Adrenal gland (tissue), 12 donors: ENCODE data around the gene ULBP3. TPM values are rescaled to one million over a fixed set of nuclear protein-coding genes. Genes with fewer than 3 reads are reported as not detected.
A peak's percentile ranks its signal among the peaks of the same experiment; 100 is the strongest.

Source experiments
- DNase-seq, 7 donors: peaks; one replicate each; pipeline ENCODE4 v3.0.0-alpha.2; 2019 to 2020
- H3K27ac ChIP-seq, 5 donors: fragments of 200-600 bp; sonication (generic) in 4 of 5; 1 replicate in 3 of 5; 2 replicates in 2 of 5; pipeline versions ENCODE4 v1.5.1 to v1.8.0; 2016 to 2020; ENCODE audit warnings: mild to moderate bottlenecking in 1 of 5
- H3K27me3 ChIP-seq: fragments of 200-600 bp; 2 replicates; pipeline ENCODE4 v1.8.0; 2021
- H3K36me3 ChIP-seq, 2 donors: fragments of 200-600 bp; replicated peaks in 1 of 2; 1 replicate in 1 of 2; 2 replicates in 1 of 2; pipeline versions ENCODE4 v1.5.1 to v1.8.0; 2018 to 2022
- H3K4me1 ChIP-seq, 2 donors: fragments of 200-600 bp; replicated peaks in 1 of 2; 1 replicate in 1 of 2; 2 replicates in 1 of 2; pipeline versions ENCODE4 v1.5.1 to v1.8.0; 2018 to 2021
- H3K4me3 ChIP-seq, 4 donors: fragments of 200-600 bp; sonication (generic) in 3 of 4; one replicate each; pipeline ENCODE4 v1.5.1; 2016 to 2018
- H3K9me3 ChIP-seq, 3 donors: fragments of 200-600 bp; sonication (generic) in 1 of 3; replicated peaks in 1 of 3; 1 replicate in 2 of 3; 2 replicates in 1 of 3; pipeline versions ENCODE4 v1.5.1 to v1.8.0; 2016 to 2021
- POLR2A ChIP-seq, 2 donors: fragments of 450-650 bp; IDR thresholded peaks; one replicate each; pipeline ENCODE4 v1.6.1; 2017; ENCODE audit warnings: antibody characterized with exemption in 2 of 2, mild to moderate bottlenecking in 2 of 2, moderate library complexity in 1 of 2
- WGBS, 4 donors: extraction: QIAGEN DNeasy Blood & Tissue Kit in 2 of 4; methylation state at CpG; one replicate each; pipeline versions ENCODE4 v1.1.5 to v1.1.7; 2013 to 2017; 5-methylcytosine and 5-hydroxymethylcytosine counted together
- intact Hi-C, 2 donors: fragments of 100-400 bp; cut with DNase I; formaldehyde crosslinking; loops; one replicate each; pipeline versions ENCODE4 v1.14.1 to v1.15.0; 2022 to 2023
- polyA plus RNA-seq, 3 donors: library from polyadenylated mRNA; stranded (reverse); fragments of 200-250 nt in 2 of 3; fragments of 350-450 nt in 1 of 3; fragmentation: Illumina TruSeq in 1 of 3; extraction: RNeasy Lipid Tissue Mini Kit (QIAGEN cat#74804) in 1 of 3; gene quantifications; one replicate each; pipeline ENCODE4 v1.2.3, GENCODE V29; 2013 to 2014
- total RNA-seq, 9 donors: library from RNA; depleted of rRNA in 4 of 9; stranded (reverse); fragments of >200 nt in 4 of 9; fragments of 120-200 nt in 1 of 9; fragmentation: NEBNext Ultra II Directional in 1 of 9; extraction: Animal tissue kit (Norgen Biotek cat#: 25700) in 1 of 9; gene quantifications; one replicate each; pipeline versions ENCODE4 v1.1.0 to v1.2.4, GENCODE V29; 2013 to 2023
- TF ChIP-seq, protein P1 (sequence below), 6 experiments: fragments of 450-650 bp in 4 of 6; fragments of 200-600 bp in 2 of 6; sonication (generic) in 1 of 6; IDR thresholded peaks; 1 replicate in 5 of 6; 2 replicates in 1 of 6; pipeline versions ENCODE4 v1.5.1 to v1.8.0; 2016 to 2021; ENCODE audit warnings: antibody characterized with exemption in 6 of 6, mild to moderate bottlenecking in 2 of 6, moderate library complexity in 1 of 6
- donor health status: healthy with polysubstance abuse.
- donor health status: Bipolar disorder and iron deficiency.
- donor health status: DM: yes; HTN: yes; CAD: no.
- donor health status: DM: no; HTN: no; CAD: no.
- donor health status: DM: no; HTN: no; CAD: no.
- donor health status: DM: yes; HTN: yes; CAD: no.

The ULBP3 gene
- total and polyA plus RNA-seq, 12 donors: 0.17 to 15.6 (median 5.1) TPM

DNA sequence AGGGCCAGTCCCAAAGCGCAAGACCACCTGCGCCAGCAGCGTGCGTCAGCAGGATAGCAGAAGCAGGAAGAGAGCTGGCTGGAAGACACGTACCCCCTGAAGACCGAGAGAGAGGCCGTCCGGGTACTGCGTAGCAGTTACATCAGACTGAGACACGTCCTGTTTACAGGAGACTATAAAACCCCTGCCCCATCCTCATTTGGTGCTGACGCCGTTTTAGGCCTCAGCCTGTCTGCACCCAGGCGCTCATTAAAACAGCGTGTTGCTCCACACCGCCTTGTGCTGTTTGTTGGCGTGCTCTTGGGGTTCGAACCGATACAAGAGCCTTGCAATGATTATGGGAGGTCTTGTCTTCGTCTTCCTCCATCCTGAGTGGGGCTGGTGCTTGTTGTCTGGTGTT is 31.8 kb upstream of the ULBP3 start:
- 91 to 92% (median 92%) methylated on average over 19 of the region's 19 CpGs for WGBS, 4 donors
- no peak for TF ChIP-seq POLR2A (IDR thresholded peaks at IDR 0.05)
- TF ChIP-seq, protein P1, sequence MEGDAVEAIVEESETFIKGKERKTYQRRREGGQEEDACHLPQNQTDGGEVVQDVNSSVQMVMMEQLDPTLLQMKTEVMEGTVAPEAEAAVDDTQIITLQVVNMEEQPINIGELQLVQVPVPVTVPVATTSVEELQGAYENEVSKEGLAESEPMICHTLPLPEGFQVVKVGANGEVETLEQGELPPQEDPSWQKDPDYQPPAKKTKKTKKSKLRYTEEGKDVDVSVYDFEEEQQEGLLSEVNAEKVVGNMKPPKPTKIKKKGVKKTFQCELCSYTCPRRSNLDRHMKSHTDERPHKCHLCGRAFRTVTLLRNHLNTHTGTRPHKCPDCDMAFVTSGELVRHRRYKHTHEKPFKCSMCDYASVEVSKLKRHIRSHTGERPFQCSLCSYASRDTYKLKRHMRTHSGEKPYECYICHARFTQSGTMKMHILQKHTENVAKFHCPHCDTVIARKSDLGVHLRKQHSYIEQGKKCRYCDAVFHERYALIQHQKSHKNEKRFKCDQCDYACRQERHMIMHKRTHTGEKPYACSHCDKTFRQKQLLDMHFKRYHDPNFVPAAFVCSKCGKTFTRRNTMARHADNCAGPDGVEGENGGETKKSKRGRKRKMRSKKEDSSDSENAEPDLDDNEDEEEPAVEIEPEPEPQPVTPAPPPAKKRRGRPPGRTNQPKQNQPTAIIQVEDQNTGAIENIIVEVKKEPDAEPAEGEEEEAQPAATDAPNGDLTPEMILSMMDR (IDR thresholded peaks at IDR 0.05): no peak
- DNase-seq: no peak

DNA sequence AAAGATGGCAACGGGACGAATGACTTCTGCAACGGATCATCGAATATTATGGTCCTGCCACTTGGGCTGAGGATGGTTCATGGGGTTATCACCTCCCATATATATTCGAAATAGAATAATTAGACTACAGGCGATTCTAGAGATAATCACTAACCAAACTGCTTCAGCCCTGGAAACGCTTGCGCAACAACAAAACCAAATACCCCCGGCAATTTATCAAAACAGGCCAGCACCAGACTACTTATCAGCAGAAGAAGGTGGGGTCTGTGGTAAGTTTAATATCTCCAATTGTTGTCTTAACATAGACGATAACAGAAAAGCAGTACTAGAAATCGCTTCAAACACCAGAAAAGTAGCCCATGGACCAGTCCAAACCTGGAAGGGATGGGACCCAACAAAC is 31.0 kb upstream of the ULBP3 start:
- Histone ChIP-seq H3K9me3 (no peaks in the 10 kb centered on the region), H3K36me3 (no peaks in the 10 kb centered on the region), H3K4me3 (no peak overlapping the region), H3K4me1 (no peaks in the 10 kb centered on the region), H3K27ac (no peak overlapping the region), H3K27me3 (no peaks in the 10 kb centered on the region)
- no peak for TF ChIP-seq POLR2A (IDR thresholded peaks at IDR 0.05)
- TF ChIP-seq, protein P1 (IDR thresholded peaks at IDR 0.05): no peak
- 85 to 93% (median 92%) methylated on average over 11 of the region's 11 CpGs for WGBS, 4 donors
- intact Hi-C loops: no loop called here
- no peak for DNase-seq

More for the DNA sequence above, 31.8 kb upstream of the ULBP3 start:
- no peak overlapping the region for H3K4me3 ChIP-seq
- H3K27ac ChIP-seq: no peak overlapping the region
- intact Hi-C loops: no loop called here
- H3K27me3 ChIP-seq: no peaks in the 10 kb centered on the region
- no peaks in the 10 kb centered on the region for H3K9me3 ChIP-seq
- no peaks in the 10 kb centered on the region for H3K36me3 ChIP-seq
- H3K4me1 ChIP-seq: no peaks in the 10 kb centered on the region

DNA sequence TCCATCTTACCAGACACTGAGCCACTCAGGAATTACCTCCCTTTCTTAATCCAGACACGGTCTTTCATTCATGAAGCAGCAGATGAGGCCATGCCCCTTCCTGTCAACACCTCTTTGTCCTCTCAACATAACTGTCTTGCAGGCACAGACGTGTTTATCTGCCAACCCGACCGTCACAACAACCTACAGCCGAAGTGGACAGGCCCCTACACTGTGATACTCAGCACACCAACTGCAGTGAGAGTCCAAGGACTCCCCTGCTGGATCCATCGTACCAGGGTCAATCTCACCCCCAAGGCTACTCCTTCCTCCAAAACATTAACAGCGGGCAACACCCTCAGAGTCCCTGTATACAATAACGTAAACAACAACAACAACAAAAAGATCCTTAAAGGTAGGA is 30.6 kb upstream of the ULBP3 start:
- Histone ChIP-seq H3K27ac (no peak overlapping the region), H3K4me3 (no peak overlapping the region), H3K9me3 (no peaks in the 10 kb centered on the region), H3K4me1 (no peaks in the 10 kb centered on the region), H3K27me3 (no peaks in the 10 kb centered on the region), H3K36me3 (no peaks in the 10 kb centered on the region)
- TF ChIP-seq POLR2A (IDR thresholded peaks at IDR 0.05): no peak
- TF ChIP-seq, protein P1 (IDR thresholded peaks at IDR 0.05): no peak
- intact Hi-C loops: no loop called here
- WGBS, 4 donors: 78 to 86% (median 80%) methylated on average over 8 of the region's 8 CpGs
- DNase-seq: no peak

DNA sequence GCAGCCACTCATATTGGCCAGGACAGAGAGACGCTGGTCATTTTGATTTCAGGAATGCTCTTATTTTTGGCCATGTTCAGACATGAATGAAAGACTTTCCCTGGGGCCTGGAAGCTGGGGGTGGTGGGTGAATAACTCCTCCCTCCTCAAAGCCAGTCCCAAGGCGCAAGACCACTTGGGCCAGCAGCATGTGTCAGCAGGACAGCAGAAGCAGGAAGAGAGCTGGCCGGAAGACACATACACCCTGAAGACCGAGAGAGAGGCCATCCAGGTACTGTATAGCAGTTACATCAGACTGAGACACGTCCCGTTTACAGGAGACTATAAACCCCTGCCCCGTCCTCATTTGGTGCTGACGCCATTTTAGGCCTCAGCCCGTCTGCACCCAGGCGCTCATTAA is 29.2 kb upstream of the ULBP3 start:
- Histone ChIP-seq H3K36me3 (no peaks in the 10 kb centered on the region), H3K4me1 (no peaks in the 10 kb centered on the region), H3K4me3 (no peak overlapping the region), H3K27me3 (no peaks in the 10 kb centered on the region), H3K27ac (no peak overlapping the region), H3K9me3 (no peaks in the 10 kb centered on the region)
- DNase-seq: peak in 1 of 7 donors; percentile 18
- no peak for TF ChIP-seq POLR2A (IDR thresholded peaks at IDR 0.05)
- TF ChIP-seq, protein P1 (IDR thresholded peaks at IDR 0.05): no peak
- intact Hi-C loops: no loop called here
- WGBS, 4 donors: 82 to 90% (median 85%) methylated on average over 10 of the region's 10 CpGs
